Cardiac fibroblast (primary cell): ENCODE results near the gene HS3ST4.
"Not testable (repeated sequence)": the region's sequence is repeated elsewhere in the genome, so short reads cannot be mapped to it uniquely, and the experiment has no call there.

ENCODE experiments used
- DNase-seq, 2 donors: peaks; one replicate each; pipeline versions ENCODE4 v3.0.0 to v3.0.0-alpha.2; 2010; ENCODE audit warnings: low read depth in 2 of 2
- H3K4me3 ChIP-seq, 2 donors: replicated peaks in 1 of 2; 1 replicate in 1 of 2; 2 replicates in 1 of 2; pipeline ENCODE4 v1.5.1; 2011; ENCODE audit warnings: low read depth in 2 of 2, low read length in 2 of 2, mild to moderate bottlenecking in 2 of 2, moderate library complexity in 1 of 2
- CTCF ChIP-seq: IDR thresholded peaks from one replicate; pipeline ENCODE4 v1.5.1; 2011; ENCODE audit warnings: low read depth, mild to moderate bottlenecking, low read length, inconsistent platforms

HS3ST4 gene

GRCh38 chr16:25748092-25748654, 56.4 kb downstream of the HS3ST4 start:
- no peak for TF ChIP-seq CTCF
- no peak overlapping the region for H3K4me3 ChIP-seq
- DNase-seq: no peak

GRCh38 chr16:25750488-25751216, 58.9 kb downstream of the HS3ST4 start:
- TF ChIP-seq CTCF: no peak
- no peak overlapping the region for H3K4me3 ChIP-seq
- no peak for DNase-seq

- DNase-seq: no peak
- H3K4me3 ChIP-seq: no peak overlapping the region
- no peak for TF ChIP-seq CTCF
Measured at GRCh38 chr16:25751230-25751835, 59.6 kb downstream of the HS3ST4 start.

- no peak for DNase-seq
- no peak overlapping the region for H3K4me3 ChIP-seq
- no peak for TF ChIP-seq CTCF
Measured at GRCh38 chr16:25764466-25764865, 72.7 kb downstream of the HS3ST4 start.

- H3K4me3 ChIP-seq: no peak overlapping the region
- no peak for TF ChIP-seq CTCF
- DNase-seq: no peak
Measured at GRCh38 chr16:25771216-25771615, 79.5 kb downstream of the HS3ST4 start.

GRCh38 chr16:25771812-25772568, 80.2 kb downstream of the HS3ST4 start:
- H3K4me3 ChIP-seq: no peak overlapping the region
- TF ChIP-seq CTCF: no peak
- no peak for DNase-seq

GRCh38 chr16:25776214-25776613, 84.5 kb downstream of the HS3ST4 start:
- H3K4me3 ChIP-seq, DNase-seq: not testable (repeated sequence)
